DMS 273 treated with DMSO at 0.1 percent for 48 hours (cell line): Measurements from ENCODE around the gene NFAT5.
"Not testable (repeated sequence)": the region's sequence is repeated elsewhere in the genome, so short reads cannot be mapped to it uniquely, and the experiment has no call there.

Experiments
- DNase-seq: peaks from one replicate; lab custom pipeline; 2025; lab: John Stamatoyannopoulos, UW

Gene NFAT5

GRCh38 chr16:69596801-69597200 lies 31.0 kb downstream of the NFAT5 start:
- no peak for DNase-seq

- no peak for DNase-seq
Observed at GRCh38 chr16:69598045-69598444, 32.3 kb downstream of the NFAT5 start.

GRCh38 chr16:69599731-69600130 lies 34.0 kb downstream of the NFAT5 start:
- DNase-seq = no peak

GRCh38 chr16:69600202-69600601 lies 34.4 kb downstream of the NFAT5 start:
- no peak for DNase-seq

- no peak for DNase-seq
Observed at GRCh38 chr16:69601250-69601649, 35.5 kb downstream of the NFAT5 start.

GRCh38 chr16:69606985-69607384 lies 41.2 kb downstream of the NFAT5 start:
- DNase-seq = no peak

- no peak for DNase-seq
Observed at GRCh38 chr16:69607674-69608073, 41.9 kb downstream of the NFAT5 start.

GRCh38 chr16:69610356-69610755 lies 44.6 kb downstream of the NFAT5 start:
- no peak for DNase-seq

- no peak for DNase-seq
Observed at GRCh38 chr16:69611103-69611640, 45.4 kb downstream of the NFAT5 start.

GRCh38 chr16:69613378-69614154 lies 47.8 kb downstream of the NFAT5 start:
- DNase-seq = no peak

GRCh38 chr16:69615528-69615927 lies 49.8 kb downstream of the NFAT5 start:
- DNase-seq = no peak

GRCh38 chr16:69616082-69616481 lies 50.3 kb downstream of the NFAT5 start:
- DNase-seq = no peak

- no peak for DNase-seq
Observed at GRCh38 chr16:69618307-69618706, 52.5 kb downstream of the NFAT5 start.

GRCh38 chr16:69618721-69619120 lies 53.0 kb downstream of the NFAT5 start:
- no peak for DNase-seq

- no peak for DNase-seq
Observed at GRCh38 chr16:69619514-69619913, 53.7 kb downstream of the NFAT5 start.

GRCh38 chr16:69620573-69620972 lies 54.8 kb downstream of the NFAT5 start:
- no peak for DNase-seq

GRCh38 chr16:69621225-69621624 lies 55.5 kb downstream of the NFAT5 start:
- no peak for DNase-seq

GRCh38 chr16:69626256-69626655 lies 60.5 kb downstream of the NFAT5 start:
- DNase-seq = no peak

- no peak for DNase-seq
Observed at GRCh38 chr16:69632828-69633227, 67.1 kb downstream of the NFAT5 start.

GRCh38 chr16:69633375-69633774 lies 67.6 kb downstream of the NFAT5 start:
- no peak for DNase-seq

GRCh38 chr16:69636563-69637146 lies 70.9 kb downstream of the NFAT5 start:
- not testable (repeated sequence) for DNase-seq

GRCh38 chr16:69637206-69637865 lies 71.6 kb downstream of the NFAT5 start:
- DNase-seq = not testable (repeated sequence)

GRCh38 chr16:69643997-69644396 lies 78.2 kb downstream of the NFAT5 start:
- DNase-seq = not testable (repeated sequence)
